ENCODE data around the gene MCM5.

DNA sequence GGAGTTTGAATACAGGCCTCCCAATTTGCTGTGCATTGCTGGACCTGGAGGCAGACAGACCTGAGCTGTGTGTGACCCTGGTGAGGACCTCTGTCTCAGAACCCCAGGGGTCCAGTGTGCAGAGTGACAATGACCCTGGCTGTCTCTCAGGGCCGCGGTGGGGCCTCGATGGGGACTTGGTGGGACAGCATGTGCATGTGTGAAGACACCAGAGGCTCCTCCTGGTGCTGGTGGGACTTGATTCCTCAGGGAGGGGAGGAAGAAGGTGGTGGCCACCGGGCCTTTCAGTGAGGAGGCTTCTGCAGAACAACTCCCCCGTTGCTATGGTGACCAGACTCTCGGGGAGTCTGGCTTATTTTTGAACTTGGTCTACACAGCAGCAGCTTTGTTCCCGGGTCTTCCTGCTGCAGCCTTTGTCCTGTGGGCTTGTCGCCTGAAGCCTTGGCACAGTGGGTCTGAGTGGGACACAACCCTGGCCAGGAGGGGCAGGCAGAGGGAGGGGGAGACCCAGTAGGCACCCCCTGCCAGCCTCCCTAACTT lies 35.3 kb downstream of the MCM5 start:
- no peak for TF ChIP-seq YY1 (IDR thresholded peaks at IDR 0.05; ENCODE audit: insufficient read depth, insufficient read length)
- no peak for TF ChIP-seq ZNF274 (IDR thresholded peaks at IDR 0.05; ENCODE audit: low read depth, low read length)
